Suprapubic skin (tissue), 4 donors: ENCODE measurements around the gene ADORA1.

Experiments used
- CTCF ChIP-seq, 2 donors: fragments of 200-600 bp in 1 of 2; fragments of 450-650 bp in 1 of 2; sonication (generic) in 1 of 2; IDR thresholded peaks; one replicate each; pipeline ENCODE4 v1.5.1; 2016 to 2019; ENCODE audit warnings: antibody characterized with exemption in 2 of 2, mild to moderate bottlenecking in 1 of 2, moderate library complexity in 1 of 2
- POLR2A ChIP-seq, 2 donors: fragments of 450-650 bp; IDR thresholded peaks; one replicate each; pipeline ENCODE4 v1.6.1; 2017; ENCODE audit warnings: antibody characterized with exemption in 2 of 2, mild to moderate bottlenecking in 2 of 2, moderate library complexity in 2 of 2
- POLR2AphosphoS5 ChIP-seq, 3 donors: sonication (generic); formaldehyde crosslinking; IDR thresholded peaks; one replicate each; pipeline ENCODE4 v1.6.1; 2017; ENCODE audit warnings: antibody characterized with exemption in 3 of 3

DNA sequence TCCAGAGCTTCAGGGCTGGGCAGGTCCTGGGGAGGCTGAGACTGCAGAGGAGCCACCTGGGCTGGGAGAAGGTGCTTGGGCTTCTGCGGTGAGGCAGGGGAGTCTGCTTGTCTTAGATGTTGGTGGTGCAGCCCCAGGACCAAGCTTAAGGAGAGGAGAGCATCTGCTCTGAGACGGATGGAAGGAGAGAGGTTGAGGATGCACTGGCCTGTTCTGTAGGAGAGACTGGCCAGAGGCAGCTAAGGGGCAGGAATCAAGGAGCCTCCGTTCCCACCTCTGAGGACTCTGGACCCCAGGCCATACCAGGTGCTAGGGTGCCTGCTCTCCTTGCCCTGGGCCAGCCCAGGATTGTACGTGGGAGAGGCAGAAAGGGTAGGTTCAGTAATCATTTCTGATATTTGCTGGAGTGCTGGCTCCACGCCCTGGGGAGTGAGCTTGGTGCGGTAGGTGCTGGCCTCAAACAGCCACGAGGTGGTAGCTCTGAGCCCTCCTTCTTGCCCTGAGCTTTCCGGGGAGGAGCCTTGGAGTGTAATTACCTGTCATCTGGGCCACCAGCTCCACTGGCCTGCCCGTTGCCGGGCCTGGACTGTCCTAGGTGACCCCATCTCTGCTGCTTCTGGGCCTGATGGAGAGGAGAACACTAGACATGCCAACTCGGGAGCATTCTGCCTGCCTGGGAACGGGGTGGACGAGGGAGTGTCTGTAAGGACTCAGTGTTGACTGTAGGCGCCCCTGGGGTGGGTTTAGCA is 38.8 kb downstream of the ADORA1 start:
- peak in 1 of 2 donors; percentile 16 for TF ChIP-seq CTCF (IDR thresholded peaks at IDR 0.05)
- no peak for TF ChIP-seq POLR2A (IDR thresholded peaks at IDR 0.05)
- no peak for TF ChIP-seq POLR2AphosphoS5 (IDR thresholded peaks at IDR 0.05)
